K562 (cell line): ENCODE measurements around the gene PUM2.

ENCODE experiments used
- POLR2A ChIP-seq: fragments of 450-650 bp; conservative IDR thresholded peaks from 2 replicates; pipeline ENCODE4 v1.6.1; 2016
- WHSC1 ChIP-seq: IDR thresholded peaks from one replicate; pipeline ENCODE4 v1.6.1; 2012; ENCODE audit warnings: low read length, control low read depth, inconsistent platforms
- TF ChIP-seq, protein P1 (sequence below): sonication (generic); formaldehyde crosslinking; IDR thresholded peaks from 2 replicates; pipeline ENCODE4 v1.9.0; 2022; ENCODE audit warnings: mild to moderate bottlenecking, missing genetic modification reagents

DNA sequence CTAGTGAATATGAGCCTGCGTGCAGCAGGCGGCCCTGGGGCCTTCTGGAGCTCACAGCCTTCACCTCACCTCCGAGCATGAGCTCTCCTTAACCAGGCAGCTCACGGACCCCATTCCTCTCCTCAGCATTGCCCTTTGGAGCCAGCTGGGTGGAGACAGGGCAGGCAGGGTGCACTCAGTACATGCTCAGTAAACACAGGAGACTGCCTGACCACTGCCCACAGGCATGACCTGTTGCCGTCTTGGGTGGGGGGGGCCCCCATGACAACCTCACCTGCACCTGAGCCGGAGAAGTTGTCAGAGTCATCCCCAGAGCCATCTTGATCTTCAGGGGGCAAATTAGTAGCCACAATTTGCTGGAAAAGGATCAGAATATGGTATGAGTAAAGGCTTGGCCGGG lies 145.6 kb downstream of the PUM2 start:
- TF ChIP-seq POLR2A, result no peak
- TF ChIP-seq WHSC1, result no peak
- TF ChIP-seq, protein P1, sequence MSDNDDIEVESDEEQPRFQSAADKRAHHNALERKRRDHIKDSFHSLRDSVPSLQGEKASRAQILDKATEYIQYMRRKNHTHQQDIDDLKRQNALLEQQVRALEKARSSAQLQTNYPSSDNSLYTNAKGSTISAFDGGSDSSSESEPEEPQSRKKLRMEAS (CRISPR knock-in tag), result no peak
